GM23338 (cell line): Measurements from ENCODE around the gene KIF22. TPM values are rescaled to one million over a fixed set of nuclear protein-coding genes. Genes with fewer than 3 reads are reported as not detected.
A peak's percentile ranks its signal among the peaks of the same experiment; 100 is the strongest.
"Not testable (repeated sequence)": the region's sequence is repeated elsewhere in the genome, so short reads cannot be mapped to it uniquely, and the experiment has no call there.

Source experiments
- ATAC-seq: fragments of 200-7000 bp; cut with Tn5 transposase; 3 replicates; pipeline ENCODE4 v1.9.1; 2020
- DNase-seq: peaks from one replicate; pipeline ENCODE4 v3.0.0-alpha.2; 2015; ENCODE audit warnings: low spot score
- H2AFZ ChIP-seq: fragments of 200-600 bp; sonication (generic); 2 replicates; pipeline ENCODE4 v1.8.0; 2016; ENCODE audit warnings: antibody characterized with exemption, mild to moderate bottlenecking, moderate library complexity
- H3F3A ChIP-seq: fragments of 200-600 bp; sonication (generic); replicated peaks from 2 replicates; pipeline ENCODE4 v1.8.0; 2017; ENCODE audit warnings: antibody characterized with exemption, mixed run types, low read depth
- H3K27ac ChIP-seq: fragments of 200-600 bp; sonication (generic); 2 replicates; pipeline ENCODE4 v1.6.1; 2016; ENCODE audit warnings: low read depth
- H3K27me3 ChIP-seq: fragments of 200-600 bp; sonication (generic); 2 replicates; pipeline ENCODE4 v1.8.0; 2016; ENCODE audit warnings: mild to moderate bottlenecking, mixed run types, moderate library complexity; ENCODE audit not compliant: insufficient read depth
- H3K36me3 ChIP-seq: fragments of 200-600 bp; sonication (generic); 2 replicates; pipeline ENCODE4 v1.8.0; 2016; ENCODE audit warnings: mild to moderate bottlenecking; ENCODE audit not compliant: insufficient read depth
- H3K4me1 ChIP-seq: fragments of 200-600 bp; sonication (generic); 2 replicates; pipeline ENCODE4 v1.8.0; 2016; ENCODE audit warnings: mild to moderate bottlenecking, moderate library complexity; ENCODE audit not compliant: insufficient read depth
- H3K4me2 ChIP-seq: fragments of 200-600 bp; sonication (generic); 2 replicates; pipeline ENCODE4 v1.7.1; 2017; ENCODE audit warnings: mixed run types
- H3K4me3 ChIP-seq: fragments of 200-600 bp; sonication (generic); 2 replicates; pipeline ENCODE4 v1.6.1; 2016; ENCODE audit warnings: mixed run types
- H3K79me2 ChIP-seq: fragments of 200-600 bp; sonication (generic); replicated peaks from 2 replicates; pipeline ENCODE4 v1.8.0; 2017; ENCODE audit warnings: mild to moderate bottlenecking; ENCODE audit not compliant: insufficient read depth
- H3K9me2 ChIP-seq: fragments of 200-600 bp; sonication (generic); 2 replicates; pipeline ENCODE4 v1.8.0; 2017; ENCODE audit not compliant: insufficient read depth
- H4K20me1 ChIP-seq: fragments of 200-600 bp; sonication (generic); replicated peaks from 2 replicates; pipeline ENCODE4 v1.8.0; 2017; ENCODE audit warnings: mild to moderate bottlenecking; ENCODE audit not compliant: insufficient read depth
- H3K27ac Mint-ChIP-seq: 2 replicates; pipeline ENCODE4 v1.8.0; 2020; ENCODE audit warnings: inconsistent platforms, mild to moderate bottlenecking, moderate library complexity, mixed read lengths
- H3K27me3 Mint-ChIP-seq: 3 replicates; pipeline ENCODE4 v1.8.0; 2022; ENCODE audit warnings: low read depth, mild to moderate bottlenecking, moderate library complexity, mixed read lengths, inconsistent platforms; ENCODE audit not compliant: insufficient read depth, poor library complexity
- H3K36me3 Mint-ChIP-seq: 3 replicates; pipeline ENCODE4 v1.8.0; 2021; ENCODE audit warnings: low read depth, mild to moderate bottlenecking, inconsistent platforms, moderate library complexity, mixed read lengths
- H3K4me1 Mint-ChIP-seq: 3 replicates; pipeline ENCODE4 v1.8.0; 2020; ENCODE audit warnings: mild to moderate bottlenecking, inconsistent platforms, mixed read lengths
- H3K4me3 Mint-ChIP-seq: 3 replicates; pipeline ENCODE4 v1.8.0; 2021; ENCODE audit warnings: moderate library complexity, mild to moderate bottlenecking, inconsistent platforms, mixed read lengths
- H3K9me3 Mint-ChIP-seq: 3 replicates; pipeline ENCODE4 v1.8.0; 2020; ENCODE audit warnings: moderate library complexity, mild to moderate bottlenecking, inconsistent platforms, mixed read lengths
- CTCF ChIP-seq, 2 experiments: fragments of 200-600 bp in 1 of 2; sonication (generic) in 1 of 2; conservative IDR thresholded peaks; 2 replicates each; pipeline versions ENCODE4 v1.5.1 to v1.6.1; 2016 to 2017; ENCODE audit warnings: antibody characterized with exemption in 2 of 2, low read depth in 2 of 2, mild to moderate bottlenecking in 2 of 2, moderate library complexity in 1 of 2
- ETS1 ChIP-seq: IDR thresholded peaks from 2 replicates; pipeline ENCODE4 v1.6.1; 2016; ENCODE audit warnings: antibody characterized with exemption
- ZNF114 ChIP-seq: fragments of 250-450 bp; sonication (Bioruptor Pico); IDR thresholded peaks from 2 replicates; pipeline ENCODE4 v1.5.0; 2020; ENCODE audit warnings: mild to moderate bottlenecking, moderate library complexity
- ZNF331 ChIP-seq: fragments of 250-450 bp; sonication (Bioruptor Pico); IDR thresholded peaks from 2 replicates; pipeline ENCODE4 v1.5.0; 2020; ENCODE audit warnings: low read depth, mild to moderate bottlenecking, moderate library complexity
- polyA plus RNA-seq: library from polyadenylated mRNA; unstranded; fragments of >200 nt; fragmentation: Nextera tagmentation; extraction: Ambion mirVana; gene quantifications from 2 replicates; pipeline ENCODE4 v1.2.1, GENCODE V29; 2016
- total RNA-seq: library from RNA; depleted of rRNA; stranded (reverse); fragments of >200 nt; shearing (Covaris generic); gene quantifications from 2 replicates; pipeline ENCODE4 v1.2.3, GENCODE V29; 2014

Gene KIF22
- total and polyA plus RNA-seq, 2 experiments from 2014 or later, result 110 to 192 TPM

- TF ChIP-seq CTCF (conservative IDR thresholded peaks at IDR 0.05; ENCODE audit: low read depth in 2 of 2) (no peak), ETS1 (no peak), ZNF114 (CRISPR knock-in tag) (no peak)
These were observed 33.9 kb upstream of the KIF22 start (continued) for GRCh38 chr16:29756654-29757053.

GRCh38 chr16:29757086-29757485 is 33.5 kb upstream of the KIF22 start:
- H3F3A ChIP-seq, H3K4me1 ChIP-seq, H2AFZ ChIP-seq, H3K36me3 ChIP-seq, H3K4me2 ChIP-seq, H3K9me3 Mint-ChIP-seq, H3K9me2 ChIP-seq, H3K27ac Mint-ChIP-seq, H3K27me3 ChIP-seq, H3K4me3 ChIP-seq, H4K20me1 ChIP-seq, H3K36me3 Mint-ChIP-seq, H3K27ac ChIP-seq, ATAC-seq, DNase-seq, H3K27me3 Mint-ChIP-seq, H3K79me2 ChIP-seq, H3K4me1 Mint-ChIP-seq, H3K4me3 Mint-ChIP-seq: not testable (repeated sequence)

GRCh38 chr16:29757950-29758466 is 32.5 kb upstream of the KIF22 start:
- H3K27ac ChIP-seq, result no peak overlapping the region
- peaks cover 10% of the 10 kb centered on the region for H3K4me1 Mint-ChIP-seq
- no peak overlapping the region for H3K4me2 ChIP-seq
- H3K36me3 Mint-ChIP-seq, result no peaks in the 10 kb centered on the region
- DNase-seq, result no peak
- no peaks in the 10 kb centered on the region for H3K4me1 ChIP-seq
- no peak overlapping the region for H2AFZ ChIP-seq
- ATAC-seq, result peak; percentile 57
- no peak overlapping the region for H3K27ac Mint-ChIP-seq
- H3K79me2 ChIP-seq, result no peaks in the 10 kb centered on the region
- H3K4me3 Mint-ChIP-seq, result no peak overlapping the region
- H3K4me3 ChIP-seq, result no peak overlapping the region
- no peaks in the 10 kb centered on the region for H3K27me3 ChIP-seq
- no peaks in the 10 kb centered on the region for H3K9me2 ChIP-seq
- no peaks in the 10 kb centered on the region for H3K9me3 Mint-ChIP-seq
- 0 out of 4 replicates have a peak, but pooled peaks of 1 of the 2 experiments have one; percentile 14 for TF ChIP-seq CTCF (conservative IDR thresholded peaks at IDR 0.05; ENCODE audit: low read depth in 2 of 2)
- no peak for TF ChIP-seq ZNF331 (CRISPR knock-in tag)
- no peaks in the 10 kb centered on the region; the same call in 1 of the 2 replicates for H4K20me1 ChIP-seq
- no peaks in the 10 kb centered on the region for H3F3A ChIP-seq
- H3K27me3 Mint-ChIP-seq, result peaks cover 6% of the 10 kb centered on the region
- no peaks in the 10 kb centered on the region for H3K36me3 ChIP-seq
